GM21717 (cell line): ENCODE results near the gene ADA.
"Not testable (repeated sequence)": the region's sequence is repeated elsewhere in the genome, so short reads cannot be mapped to it uniquely, and the experiment has no call there.

Source experiments
- ATAC-seq: cut with Tn5 transposase; IDR thresholded peaks from one replicate; pipeline ENCODE4 v1.9.1; 2021; ENCODE audit warnings: mild to moderate bottlenecking, moderate library complexity; ENCODE audit not compliant: unreplicated experiment

ADA gene

DNA sequence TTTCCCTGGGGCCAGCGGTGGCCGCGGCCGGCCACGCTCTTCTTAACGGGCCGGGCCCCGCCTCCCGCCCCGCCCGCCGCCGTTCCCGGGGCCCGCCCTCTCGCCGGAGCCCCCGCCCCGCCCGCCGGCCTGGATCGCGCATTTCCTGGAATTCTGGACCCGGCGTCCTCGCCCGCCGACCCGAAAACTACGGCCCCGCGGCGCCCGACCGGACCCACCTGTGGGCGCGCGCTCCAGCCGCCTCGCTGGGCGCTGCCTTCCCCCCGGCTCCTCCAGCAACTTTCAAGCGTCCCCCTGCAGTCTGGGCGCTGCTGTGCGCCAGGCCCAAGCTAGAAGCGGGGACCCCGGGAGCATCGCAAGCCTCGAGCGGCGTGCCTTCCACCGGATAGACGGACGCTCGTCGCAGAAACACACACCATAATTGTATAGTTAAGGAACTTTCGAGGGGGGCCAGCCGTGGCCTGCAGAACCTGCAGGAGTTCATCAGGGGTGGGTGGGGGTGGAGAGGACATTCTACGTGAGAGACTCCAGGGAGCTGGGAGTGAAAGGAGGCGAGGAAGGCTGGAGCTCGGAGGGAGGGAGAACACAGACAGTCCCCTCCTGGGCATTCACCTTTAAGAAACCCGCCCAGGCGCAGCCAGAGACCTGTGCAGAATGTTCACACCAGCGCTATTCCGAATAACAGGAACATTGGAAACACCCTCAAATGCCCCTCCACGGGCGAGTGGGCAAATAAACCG lies at the start of gene ADA:
ADA (minus strand) TSS at position 16 of the 740 bp plus-strand sequence. CDS start 92 bp downstream, outside the sequence.
- ATAC-seq: no peak

- ATAC-seq: no peak
Measured at GRCh38 chr20:44700306-44700705, 48.8 kb upstream of the ADA start.

GRCh38 chr20:44698351-44698750 lies 46.9 kb upstream of the ADA start:
- no peak for ATAC-seq

DNA sequence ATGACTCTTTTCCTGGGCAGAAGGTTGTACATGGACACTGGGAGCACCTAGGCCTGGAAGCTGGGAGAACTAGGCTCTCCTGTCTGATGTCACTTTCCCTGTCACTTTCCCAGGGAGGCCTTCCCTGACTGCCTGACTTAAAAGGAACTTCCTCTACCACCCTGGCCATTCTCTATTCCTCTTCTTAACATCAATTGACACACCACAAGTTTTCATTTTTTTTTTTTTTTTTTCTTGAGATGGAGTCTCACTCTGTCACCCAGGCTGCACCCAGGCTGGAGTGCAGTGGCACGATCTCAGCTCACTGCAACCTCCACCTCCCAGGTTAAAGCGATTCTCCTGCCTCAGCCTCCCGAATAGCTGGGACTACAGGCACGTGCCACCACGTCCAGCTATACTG lies 45.5 kb upstream of the ADA start:
- not testable (repeated sequence) for ATAC-seq

- ATAC-seq: no peak
Measured at GRCh38 chr20:44696315-44696714, 44.8 kb upstream of the ADA start.

GRCh38 chr20:44695674-44696300 lies 44.3 kb upstream of the ADA start:
- no peak for ATAC-seq

DNA sequence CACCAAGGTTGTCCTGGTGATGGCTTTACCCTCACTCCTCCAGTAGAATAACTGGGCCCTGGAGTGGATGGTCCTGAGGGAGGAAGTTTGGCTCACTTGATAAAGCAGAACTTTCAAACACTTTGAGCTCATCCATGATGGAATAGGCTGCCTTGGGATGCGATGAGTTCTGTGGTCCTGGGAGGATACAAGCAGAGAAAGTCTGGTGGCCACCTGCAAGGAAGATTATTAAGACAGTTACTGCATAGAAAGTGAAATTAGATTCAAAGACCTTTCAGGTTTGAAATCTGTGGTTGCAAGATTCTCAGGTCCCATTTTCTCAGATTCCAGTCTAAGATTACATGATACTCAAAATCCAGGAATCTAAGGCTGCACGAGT lies 43.8 kb upstream of the ADA start:
- ATAC-seq: no peak

GRCh38 chr20:44694159-44694558 lies 42.7 kb upstream of the ADA start:
- no peak for ATAC-seq

- no peak for ATAC-seq
Measured at GRCh38 chr20:44693627-44694026, 42.1 kb upstream of the ADA start.

GRCh38 chr20:44692932-44693480 lies 41.5 kb upstream of the ADA start:
- ATAC-seq: no peak

- no peak for ATAC-seq
Measured at GRCh38 chr20:44691424-44692423, 40.2 kb upstream of the ADA start.

DNA sequence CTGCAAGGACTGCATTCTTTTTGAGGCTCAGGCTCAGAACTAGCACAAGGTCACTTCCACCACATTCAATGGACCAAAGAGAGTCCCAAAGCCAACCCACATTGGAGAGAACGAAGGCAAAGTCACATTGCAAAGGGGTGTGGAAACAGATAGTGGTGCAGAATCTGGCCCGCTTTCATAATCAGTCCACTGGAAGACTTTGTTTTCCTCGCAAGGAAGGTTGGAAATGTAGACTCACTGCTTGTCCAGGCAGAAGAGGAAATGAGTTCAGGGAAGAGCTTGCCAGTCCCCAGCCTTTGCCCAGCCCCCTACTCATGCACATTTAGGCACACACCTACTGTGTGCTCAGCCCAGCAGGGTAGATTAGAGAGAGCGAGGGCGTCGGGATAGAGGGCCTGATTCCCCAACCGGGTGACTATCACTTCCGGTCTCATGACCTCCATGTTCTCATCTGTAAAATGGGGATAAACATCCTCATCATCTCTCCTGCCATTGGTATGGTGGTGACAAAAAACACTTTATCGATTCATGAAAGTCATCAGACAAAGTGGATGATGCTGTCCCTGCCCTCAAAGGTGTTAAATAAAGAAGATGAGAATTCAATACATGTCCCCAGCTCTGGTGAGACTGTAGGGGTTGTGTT lies 39.4 kb upstream of the ADA start:
- ATAC-seq: no peak

DNA sequence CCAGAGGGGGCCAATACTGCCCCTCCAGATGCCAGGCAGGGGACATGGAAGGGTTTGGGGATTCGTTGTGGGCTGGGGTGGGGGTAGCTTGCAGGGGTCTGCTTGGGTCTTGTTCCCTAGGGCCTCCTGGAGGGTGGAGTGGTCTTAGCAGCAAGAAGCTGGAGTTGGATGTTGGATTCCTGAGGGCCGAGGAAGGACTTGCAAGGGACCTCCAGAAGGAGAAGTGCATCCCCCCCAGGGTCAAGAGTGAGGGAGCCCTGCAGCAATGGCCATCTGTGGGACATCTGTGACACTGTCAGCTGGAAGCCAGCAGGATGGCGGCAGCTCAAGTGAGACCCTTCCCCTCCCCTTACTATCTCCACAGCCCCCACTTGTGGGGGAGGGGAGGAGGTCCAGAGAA lies 38.3 kb upstream of the ADA start:
- no peak for ATAC-seq

DNA sequence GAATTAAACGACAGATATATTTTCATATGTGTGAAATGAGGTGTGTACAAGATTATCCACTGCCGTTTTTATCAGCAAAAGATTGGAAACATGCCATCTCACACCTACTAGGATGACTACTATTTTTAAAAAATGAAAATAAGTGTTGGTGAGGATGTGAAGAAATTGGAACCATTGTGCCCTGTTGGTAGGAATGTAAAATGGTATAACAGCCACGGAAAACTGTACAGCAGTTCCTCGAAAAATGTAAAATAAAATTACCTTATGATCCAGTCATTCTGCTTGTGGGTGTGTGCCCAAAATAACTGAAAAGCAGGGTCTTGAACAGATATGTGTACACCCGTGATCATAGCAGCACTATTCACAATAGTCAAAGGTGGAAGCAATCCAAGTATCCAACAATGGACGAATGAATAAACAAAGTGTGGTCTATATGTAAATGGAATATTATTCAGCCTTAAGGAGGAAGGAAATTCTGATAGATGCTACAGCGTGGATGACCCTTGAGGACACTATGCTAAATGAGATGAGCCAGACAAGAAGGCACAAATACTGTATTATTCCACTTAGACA lies 36.6 kb upstream of the ADA start:
- no peak for ATAC-seq

DNA sequence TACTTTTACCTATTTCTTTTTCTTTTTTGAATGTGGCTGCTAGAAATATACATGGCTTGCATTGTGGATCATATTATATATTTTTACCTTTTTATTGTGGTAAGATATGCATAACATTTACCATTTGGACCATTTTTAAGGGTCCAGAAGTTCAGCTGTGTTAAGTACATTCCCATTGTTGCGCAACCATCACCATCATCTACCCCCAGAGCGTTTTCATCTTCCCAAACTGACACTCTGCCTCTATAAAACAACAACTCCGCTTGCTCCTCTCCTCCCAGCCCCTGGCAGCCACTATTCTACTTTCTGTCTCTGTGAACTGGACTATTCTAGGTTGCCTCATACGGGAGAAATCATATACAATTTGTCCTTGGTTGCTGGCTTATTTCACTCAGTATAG lies 35.4 kb upstream of the ADA start:
- no peak for ATAC-seq

- ATAC-seq: no peak
Measured at GRCh38 chr20:44684047-44684967, 32.8 kb upstream of the ADA start.

GRCh38 chr20:44683263-44684046 lies 32.0 kb upstream of the ADA start:
- no peak for ATAC-seq

GRCh38 chr20:44681796-44682566 lies 30.5 kb upstream of the ADA start:
- ATAC-seq: no peak
